GM19397 (cell line): ENCODE measurements around the gene TCF3.
"Not testable (repeated sequence)": the region's sequence is repeated elsewhere in the genome, so short reads cannot be mapped to it uniquely, and the experiment has no call there.

Experiments used
- ATAC-seq: cut with Tn5 transposase; IDR thresholded peaks from one replicate; pipeline ENCODE4 v1.9.1; 2021; ENCODE audit warnings: mild to moderate bottlenecking, moderate library complexity; ENCODE audit not compliant: unreplicated experiment

The TCF3 gene

GRCh38 chr19:1652471-1653299, at the start of gene TCF3:
Gene TCF3, minus strand, starts transcription at chr19:1652615. Its CDS starts 2,367 bp downstream, at chr19:1650248.
- peak; percentile 64 for ATAC-seq

GRCh38 chr19:1700733-1701663, 48.6 kb upstream of the TCF3 start:
- ATAC-seq: no peak

GRCh38 chr19:1699998-1700732, 47.8 kb upstream of the TCF3 start:
- no peak for ATAC-seq

- no peak for ATAC-seq
These were observed 47.0 kb upstream of the TCF3 start for GRCh38 chr19:1699386-1699785.

- ATAC-seq: no peak
These were observed 46.2 kb upstream of the TCF3 start for GRCh38 chr19:1698636-1699035.

GRCh38 chr19:1695481-1695880, 43.1 kb upstream of the TCF3 start:
- not testable (repeated sequence) for ATAC-seq

GRCh38 chr19:1691589-1692290, 39.3 kb upstream of the TCF3 start:
- ATAC-seq: no peak

GRCh38 chr19:1690699-1691307, 38.4 kb upstream of the TCF3 start:
- ATAC-seq: no peak

GRCh38 chr19:1685785-1686184, 33.4 kb upstream of the TCF3 start:
- not testable (repeated sequence) for ATAC-seq

GRCh38 chr19:1685046-1685445, 32.6 kb upstream of the TCF3 start:
- ATAC-seq: no peak

- no peak for ATAC-seq
These were observed 32.1 kb upstream of the TCF3 start for GRCh38 chr19:1684573-1684912.

GRCh38 chr19:1683869-1684572, 31.6 kb upstream of the TCF3 start:
- ATAC-seq: no peak

GRCh38 chr19:1680976-1681375, 28.6 kb upstream of the TCF3 start:
- no peak for ATAC-seq

- ATAC-seq: no peak
These were observed 25.7 kb upstream of the TCF3 start for GRCh38 chr19:1678073-1678472.

- ATAC-seq: no peak
These were observed 24.2 kb upstream of the TCF3 start for GRCh38 chr19:1676351-1677266.

GRCh38 chr19:1675633-1676350, 23.4 kb upstream of the TCF3 start:
- ATAC-seq: no peak

- no peak for ATAC-seq
These were observed 21.9 kb upstream of the TCF3 start for GRCh38 chr19:1674293-1674679.
